OCI-LY7 (cell line): ENCODE measurements around the gene FLNB. TPM values are rescaled to one million over a fixed set of nuclear protein-coding genes. Genes with fewer than 3 reads are reported as not detected.

ENCODE experiments used
- BruUV-seq: library from RNA; stranded (reverse); fragments of 400-500 nt; replicated peaks from 2 replicates; lab custom pipeline; 2021; lab: Mats Ljungman, UMichigan
- CTCF ChIA-PET: fragments of 300-600 bp; sonication (Branson Sonifier 250); formaldehyde crosslinking; loops from one replicate; lab custom pipeline; 2022; ENCODE audit warnings: antibody characterized with exemption; ENCODE audit not compliant: unreplicated experiment; lab: Charles Lee
- POLR2A ChIA-PET: fragments of 300-600 bp; sonication (Branson Sonifier 250); formaldehyde crosslinking; loops from one replicate; lab custom pipeline; 2022; ENCODE audit warnings: antibody characterized with exemption; lab: Charles Lee
- DNase-seq: peaks from one replicate; pipeline ENCODE4 v3.0.0-alpha.2; 2015; ENCODE audit warnings: low spot score
- H2AFZ ChIP-seq: fragments of 200-600 bp; sonication (generic), shearing (Covaris generic); 2 replicates; pipeline ENCODE4 v1.6.1; 2014; ENCODE audit warnings: mild to moderate bottlenecking, antibody characterized with exemption, low read length, moderate library complexity
- H3K27ac ChIP-seq: fragments of 200-600 bp; sonication (generic); 2 replicates; pipeline ENCODE4 v1.5.1; 2014; ENCODE audit warnings: mixed run types, low read depth, mild to moderate bottlenecking, moderate library complexity, low read length, inconsistent platforms; ENCODE audit not compliant: poor library complexity, severe bottlenecking
- H3K36me3 ChIP-seq: fragments of 200-600 bp; sonication (generic); 2 replicates; pipeline ENCODE4 v1.6.1; 2014; ENCODE audit warnings: mild to moderate bottlenecking, antibody characterized with exemption, low read length, moderate library complexity, mixed read lengths; ENCODE audit not compliant: insufficient read depth
- H3K4me1 ChIP-seq: fragments of 200-600 bp; sonication (generic); 2 replicates; pipeline ENCODE4 v1.5.1; 2014; ENCODE audit warnings: mild to moderate bottlenecking, low read length; ENCODE audit not compliant: insufficient read depth, poor library complexity, severe bottlenecking
- H3K4me2 ChIP-seq: fragments of 200-600 bp; sonication (generic); 2 replicates; pipeline ENCODE4 v1.6.1; 2014; ENCODE audit warnings: mild to moderate bottlenecking, low read length
- H3K4me3 ChIP-seq: fragments of 200-600 bp; sonication (generic); 2 replicates; pipeline ENCODE4 v1.5.1; 2014; ENCODE audit warnings: mild to moderate bottlenecking, low read depth, low read length; ENCODE audit not compliant: poor library complexity, severe bottlenecking
- H3K79me2 ChIP-seq: fragments of 200-600 bp; sonication (generic); 2 replicates; pipeline ENCODE4 v1.6.1; 2016; ENCODE audit warnings: low read depth, mild to moderate bottlenecking, low read length, moderate library complexity, mixed read lengths; ENCODE audit not compliant: insufficient read depth
- H3K9me2 ChIP-seq: fragments of 200-600 bp; sonication (generic); 2 replicates; pipeline ENCODE4 v1.6.1; 2016; ENCODE audit warnings: mild to moderate bottlenecking, low read length, mixed read lengths; ENCODE audit not compliant: insufficient read depth
- H3K9me3 ChIP-seq: fragments of 200-600 bp; sonication (generic); 2 replicates; pipeline ENCODE4 v1.6.1; 2014; ENCODE audit warnings: mild to moderate bottlenecking, mixed run types, low read length, mixed read lengths
- H4K20me1 ChIP-seq: fragments of 200-600 bp; sonication (generic); 2 replicates; pipeline ENCODE4 v1.6.1; 2014; ENCODE audit warnings: mild to moderate bottlenecking, antibody characterized with exemption, low read length, moderate library complexity, mixed read lengths; ENCODE audit not compliant: insufficient read depth
- EZH2phosphoT487 ChIP-seq: fragments of 200-600 bp; sonication (generic); IDR thresholded peaks from 2 replicates; pipeline ENCODE4 v1.6.1; 2018; ENCODE audit warnings: low read depth, borderline replicate concordance, mild to moderate bottlenecking, mixed run types, antibody characterized with exemption, low read length, moderate library complexity, mixed read lengths
- intact Hi-C: fragments of 100-400 bp; cut with micrococcal nuclease; formaldehyde crosslinking; loops from one replicate; pipeline ENCODE4 v1.10.0; 2022; ENCODE audit not compliant: unreplicated experiment
- total RNA-seq, 2 experiments: library from RNA; depleted of rRNA in 1 of 2; stranded (reverse); fragments of >200 nt in 1 of 2; shearing (Covaris generic) in 1 of 2; gene quantifications; 2 replicates each; pipeline ENCODE4 v1.2.3, GENCODE V29; 2014 to 2022
- TF ChIP-seq, protein P1 (sequence below): fragments of 200-600 bp; sonication (generic); conservative IDR thresholded peaks from 2 replicates; pipeline ENCODE4 v1.5.1; 2014; ENCODE audit warnings: mild to moderate bottlenecking, antibody characterized with exemption, low read length, moderate library complexity, mixed read lengths

Gene FLNB
- total RNA-seq, 2 experiments from 2014 or later, result 29.9 to 39.1 TPM

DNA sequence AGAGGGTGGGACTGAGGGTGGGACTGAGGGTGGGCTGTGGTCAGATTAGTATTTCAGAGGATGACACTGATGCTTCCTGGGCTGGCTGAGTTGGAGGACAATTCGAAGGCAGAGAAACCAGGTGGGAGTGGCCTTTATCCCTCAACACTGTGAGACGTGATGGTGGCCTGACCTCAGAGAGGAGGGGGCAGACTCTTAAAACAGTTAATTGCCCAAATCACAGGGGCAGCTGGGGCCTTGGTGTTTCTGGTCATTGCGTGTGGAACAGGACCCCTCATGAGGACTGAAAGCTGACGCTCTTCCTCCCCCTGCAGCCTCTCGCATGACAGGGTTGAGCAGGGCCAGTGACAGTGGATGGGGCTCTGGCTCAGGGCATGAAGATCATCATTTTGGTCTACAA, 183.8 kb downstream of the FLNB start:
- no peak for DNase-seq
- Histone ChIP-seq H3K9me2 (no peaks in the 10 kb centered on the region), H3K4me3 (no peak overlapping the region), H2AFZ (no peak overlapping the region), H3K36me3 (no peaks in the 10 kb centered on the region), H3K9me3 (peaks cover 6% of the 10 kb centered on the region; the same call in 1 of the 2 replicates), H3K4me2 (no peak overlapping the region), H4K20me1 (no peaks in the 10 kb centered on the region), H3K4me1 (peaks cover 7% of the 10 kb centered on the region), H3K27ac (no peak overlapping the region), H3K79me2 (no peaks in the 10 kb centered on the region)
- TF ChIP-seq EZH2phosphoT487, result no peak
- TF ChIP-seq, protein P1, sequence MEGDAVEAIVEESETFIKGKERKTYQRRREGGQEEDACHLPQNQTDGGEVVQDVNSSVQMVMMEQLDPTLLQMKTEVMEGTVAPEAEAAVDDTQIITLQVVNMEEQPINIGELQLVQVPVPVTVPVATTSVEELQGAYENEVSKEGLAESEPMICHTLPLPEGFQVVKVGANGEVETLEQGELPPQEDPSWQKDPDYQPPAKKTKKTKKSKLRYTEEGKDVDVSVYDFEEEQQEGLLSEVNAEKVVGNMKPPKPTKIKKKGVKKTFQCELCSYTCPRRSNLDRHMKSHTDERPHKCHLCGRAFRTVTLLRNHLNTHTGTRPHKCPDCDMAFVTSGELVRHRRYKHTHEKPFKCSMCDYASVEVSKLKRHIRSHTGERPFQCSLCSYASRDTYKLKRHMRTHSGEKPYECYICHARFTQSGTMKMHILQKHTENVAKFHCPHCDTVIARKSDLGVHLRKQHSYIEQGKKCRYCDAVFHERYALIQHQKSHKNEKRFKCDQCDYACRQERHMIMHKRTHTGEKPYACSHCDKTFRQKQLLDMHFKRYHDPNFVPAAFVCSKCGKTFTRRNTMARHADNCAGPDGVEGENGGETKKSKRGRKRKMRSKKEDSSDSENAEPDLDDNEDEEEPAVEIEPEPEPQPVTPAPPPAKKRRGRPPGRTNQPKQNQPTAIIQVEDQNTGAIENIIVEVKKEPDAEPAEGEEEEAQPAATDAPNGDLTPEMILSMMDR, result no peak
- ChIA-PET CTCF (no interaction called here), POLR2A (no interaction called here)
- intact Hi-C loops, result no loop called here
- no TSS peak for BruUV-seq

DNA sequence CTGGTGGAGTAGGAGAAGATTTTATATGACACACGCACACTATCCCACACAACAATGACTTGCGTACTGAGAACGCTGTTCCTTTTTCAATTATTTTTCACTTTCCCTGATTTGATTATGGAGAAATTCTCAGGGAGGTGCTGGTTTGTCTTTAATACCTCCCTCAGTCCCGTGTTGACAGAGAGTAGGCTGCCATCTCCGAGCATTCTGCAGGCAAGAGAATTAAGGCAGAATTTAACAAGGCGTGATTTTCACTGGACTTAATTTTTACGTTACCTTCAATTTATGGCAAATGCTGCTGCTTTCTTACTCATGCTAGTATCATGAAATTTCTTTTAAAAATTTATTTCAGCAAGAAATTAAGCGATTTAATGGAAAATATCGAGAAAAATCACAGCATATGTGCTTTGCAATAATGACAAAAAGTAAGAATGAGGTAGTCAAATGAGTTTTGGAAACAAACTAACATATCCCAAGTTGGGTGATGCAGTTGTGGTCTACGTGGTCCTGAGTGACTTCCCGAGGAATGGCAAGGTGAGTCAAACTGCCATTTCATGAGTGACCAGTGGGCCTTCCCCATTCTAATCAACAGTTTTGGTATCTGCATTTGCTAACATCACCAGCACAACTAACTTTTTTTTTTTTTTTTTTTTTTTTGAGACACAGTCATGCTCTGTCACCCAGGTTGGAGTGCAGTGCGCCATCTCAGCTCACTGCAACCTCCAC, 185.6 kb downstream of the FLNB start:
- intact Hi-C loops, result no loop called here
- no peaks in the 10 kb centered on the region for H4K20me1 ChIP-seq
- peaks cover 18% of the 10 kb centered on the region for H3K4me1 ChIP-seq
- DNase-seq, result no peak
- H2AFZ ChIP-seq, result no peak overlapping the region
- ChIA-PET POLR2A (interaction anchor here (0.7 kb wide), 1 partner anchor 234 kb away, joined by 6 read pairs; no protein-coding TSS in a partner anchor), CTCF (no interaction called here)
- no peak overlapping the region for H3K4me3 ChIP-seq
- no TSS peak for BruUV-seq
- H3K9me2 ChIP-seq, result no peaks in the 10 kb centered on the region
- H3K4me2 ChIP-seq, result no peak overlapping the region
- H3K79me2 ChIP-seq, result no peaks in the 10 kb centered on the region
- no peak overlapping the region for H3K27ac ChIP-seq
- TF ChIP-seq, protein P1, result no peak
- no peak for TF ChIP-seq EZH2phosphoT487
- H3K36me3 ChIP-seq, result no peaks in the 10 kb centered on the region
- H3K9me3 ChIP-seq, result peaks cover 6% of the 10 kb centered on the region; the same call in 1 of the 2 replicates

DNA sequence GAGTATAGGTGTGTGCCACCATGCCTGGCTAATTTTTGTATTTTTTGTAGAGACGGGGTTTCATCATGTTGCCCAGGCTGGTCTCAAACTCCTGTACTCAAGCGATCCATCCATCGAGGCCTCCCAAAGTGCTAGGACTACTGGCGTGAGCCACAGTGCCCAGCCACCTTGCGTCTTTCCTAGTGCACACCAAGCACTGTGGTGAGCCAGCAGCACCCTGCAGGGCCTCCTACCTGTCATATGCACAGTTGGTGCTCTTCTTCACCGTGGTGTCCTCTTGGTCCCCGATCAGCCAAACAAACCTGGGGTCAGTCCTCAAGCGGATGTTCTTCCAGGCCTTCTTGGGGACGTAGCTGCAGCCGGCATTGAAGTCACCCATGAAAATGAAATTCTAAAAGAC, 189.4 kb downstream of the FLNB start:
- no peaks in the 10 kb centered on the region for H4K20me1 ChIP-seq
- no peak overlapping the region for H3K27ac ChIP-seq
- DNase-seq, result no peak
- H3K79me2 ChIP-seq, result no peaks in the 10 kb centered on the region
- no peaks in the 10 kb centered on the region for H3K9me2 ChIP-seq
- BruUV-seq, result no TSS peak
- TF ChIP-seq, protein P1, result no peak
- no peak for TF ChIP-seq EZH2phosphoT487
- H3K36me3 ChIP-seq, result no peaks in the 10 kb centered on the region
- CTCF ChIA-PET, result interaction anchor here (1.6 kb wide), 1 partner anchor 20 kb away, joined by 3 read pairs; no protein-coding TSS in a partner anchor
- H3K9me3 ChIP-seq, result peaks cover 6% of the 10 kb centered on the region; the same call in 1 of the 2 replicates
- no peak overlapping the region for H3K4me2 ChIP-seq
- intact Hi-C loops, result loop anchor here (2.0 kb wide), 1 partner anchor 17 kb away; no protein-coding TSS in a partner anchor
- POLR2A ChIA-PET, result interaction anchor here (0.6 to 1.6 kb wide), 6 partner anchors 8 to 114 kb away, joined by 3 to 9 read pairs (median 4); no protein-coding TSS in a partner anchor
- peaks cover 26% of the 10 kb centered on the region for H3K4me1 ChIP-seq
- H2AFZ ChIP-seq, result no peak overlapping the region
- H3K4me3 ChIP-seq, result no peak overlapping the region
